PC-3 (cell line): ENCODE data around the gene DHRS2. TPM values are rescaled to one million over a fixed set of nuclear protein-coding genes. Genes with fewer than 3 reads are reported as not detected.

Experiments used
- ATAC-seq: fragments of 200-7000 bp; cut with Tn5 transposase; 2 replicates; pipeline ENCODE4 v1.9.1; 2020; ENCODE audit warnings: mild to moderate bottlenecking, moderate library complexity
- BruUV-seq: library from RNA; stranded (reverse); fragments of 400-500 nt; replicated peaks from 2 replicates; lab custom pipeline; 2021; lab: Mats Ljungman, UMichigan
- CTCF ChIA-PET: fragments of 300-600 bp; sonication (Branson Sonifier 250); formaldehyde crosslinking; loops from one replicate; lab custom pipeline; 2022; ENCODE audit warnings: antibody characterized with exemption; lab: Charles Lee
- POLR2A ChIA-PET: fragments of 300-600 bp; sonication (Branson Sonifier 250); formaldehyde crosslinking; loops from one replicate; lab custom pipeline; 2022; ENCODE audit warnings: antibody characterized with exemption; ENCODE audit not compliant: unreplicated experiment; lab: Charles Lee
- DNase-seq: peaks from one replicate; pipeline ENCODE4 v3.0.0-alpha.2; 2015
- H2AFZ ChIP-seq: fragments of 300-600 bp; sonication (generic); 2 replicates; pipeline ENCODE4 v1.6.0; 2016; ENCODE audit warnings: antibody characterized with exemption, low read length
- H3F3A ChIP-seq: fragments of 300-600 bp; sonication (generic); one replicate; pipeline ENCODE4 v1.6.0; 2017; ENCODE audit warnings: antibody characterized with exemption, low read length, control low read depth, mild to moderate bottlenecking; ENCODE audit not compliant: unreplicated experiment
- H3K27ac ChIP-seq: fragments of 300-600 bp; sonication (generic); 2 replicates; pipeline ENCODE4 v1.5.1; 2016; ENCODE audit warnings: mild to moderate bottlenecking, low read length
- H3K27me3 ChIP-seq: fragments of 300-600 bp; sonication (generic); 2 replicates; pipeline ENCODE4 v1.6.1; 2016; ENCODE audit warnings: low read length, mixed read lengths
- H3K36me3 ChIP-seq: fragments of 300-600 bp; sonication (generic); 2 replicates; pipeline ENCODE4 v1.6.1; 2016; ENCODE audit warnings: low read depth, mixed run types, low read length, mixed read lengths
- H3K4me1 ChIP-seq: fragments of 300-600 bp; sonication (generic); 2 replicates; pipeline ENCODE4 v1.5.1; 2016; ENCODE audit warnings: low read length; ENCODE audit not compliant: insufficient read depth
- H3K4me2 ChIP-seq: fragments of 300-600 bp; sonication (generic); 2 replicates; pipeline ENCODE4 v1.6.0; 2016; ENCODE audit warnings: low read length
- H3K4me3 ChIP-seq: fragments of 300-600 bp; sonication (generic); 2 replicates; pipeline ENCODE4 v1.5.1; 2016; ENCODE audit warnings: mild to moderate bottlenecking, low read length, mixed read lengths
- H3K79me2 ChIP-seq: fragments of 300-600 bp; sonication (generic); 2 replicates; pipeline ENCODE4 v1.6.1; 2017; ENCODE audit warnings: low read length, mixed read lengths
- H3K9ac ChIP-seq: fragments of 300-600 bp; sonication (generic); 2 replicates; pipeline ENCODE4 v1.6.0; 2016; ENCODE audit warnings: mild to moderate bottlenecking, low read length
- H3K9me2 ChIP-seq: fragments of 300-600 bp; sonication (generic); replicated peaks from 2 replicates; pipeline ENCODE4 v1.6.1; 2016; ENCODE audit warnings: mixed run types, low read length, mixed read lengths
- H3K9me3 ChIP-seq: fragments of 300-600 bp; sonication (generic); 2 replicates; pipeline ENCODE4 v1.6.1; 2016; ENCODE audit warnings: low read length, mixed read lengths
- H4K20me1 ChIP-seq: fragments of 300-600 bp; sonication (generic); 2 replicates; pipeline ENCODE4 v1.6.1; 2016; ENCODE audit warnings: low read length, mixed read lengths
- EZH2 ChIP-seq: fragments of 300-600 bp; sonication (generic); IDR thresholded peaks from one replicate; pipeline ENCODE4 v1.6.1; 2017; ENCODE audit warnings: antibody characterized with exemption, mild to moderate bottlenecking, low read length; ENCODE audit not compliant: unreplicated experiment
- EZH2phosphoT487 ChIP-seq: fragments of 300-600 bp; sonication (generic); IDR thresholded peaks from 2 replicates; pipeline ENCODE4 v1.6.1; 2018; ENCODE audit warnings: mild to moderate bottlenecking, antibody characterized with exemption, low read length, borderline replicate concordance
- intact Hi-C: fragments of 100-400 bp; cut with micrococcal nuclease; formaldehyde crosslinking; loops from 2 replicates; pipeline ENCODE4 v1.9.0; 2023
- total RNA-seq: library from RNA; depleted of rRNA; stranded (reverse); fragments of >200 nt; gene quantifications from 2 replicates; pipeline ENCODE4 v1.2.3, GENCODE V29; 2014
- TF ChIP-seq, protein P1 (sequence below): fragments of 300-600 bp; sonication (generic); conservative IDR thresholded peaks from 2 replicates; pipeline ENCODE4 v1.5.1; 2017; ENCODE audit warnings: antibody characterized with exemption, low read depth, mild to moderate bottlenecking, low read length

DHRS2 gene
- total RNA-seq, 1 experiment from 2014 or later, result 40.9 TPM

DNA sequence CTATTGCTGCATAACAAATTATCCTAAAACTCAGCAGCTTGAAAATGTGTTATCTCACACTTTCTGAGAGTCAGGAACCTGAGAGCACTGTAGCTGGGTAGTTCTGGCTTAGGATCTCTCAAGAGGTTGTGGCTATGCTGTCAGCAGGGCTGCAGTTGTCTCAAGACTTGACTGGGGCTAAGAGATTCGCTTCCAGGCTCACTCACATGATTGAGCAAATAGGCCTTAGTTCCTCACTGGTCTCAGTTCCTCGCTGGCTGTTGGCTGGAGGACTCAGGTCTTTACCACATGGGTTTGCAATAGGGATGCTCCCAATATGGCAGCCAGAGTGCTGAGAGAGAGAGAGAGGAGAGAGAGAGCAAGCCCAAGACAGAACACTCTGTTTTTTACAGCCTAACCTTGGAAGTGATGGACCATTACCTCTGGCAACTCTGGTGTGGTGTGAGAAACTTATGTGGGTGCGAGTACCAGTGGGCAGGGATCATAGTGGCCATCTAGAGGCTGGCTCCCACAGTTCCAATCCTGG lies 15.9 kb upstream of the DHRS2 start:
- H3K4me1 ChIP-seq, result no peaks in the 10 kb centered on the region
- no peak for ATAC-seq
- intact Hi-C loops, result no loop called here
- H3K4me3 ChIP-seq, result no peak overlapping the region
- no peak overlapping the region for H3K27ac ChIP-seq
- H3K9me3 ChIP-seq, result peaks cover 6% of the 10 kb centered on the region
- BruUV-seq, result no TSS peak
- no peaks in the 10 kb centered on the region for H3K36me3 ChIP-seq
- H4K20me1 ChIP-seq, result no peaks in the 10 kb centered on the region
- TF ChIP-seq EZH2phosphoT487 (no peak), EZH2 (no peak)
- TF ChIP-seq, protein P1, sequence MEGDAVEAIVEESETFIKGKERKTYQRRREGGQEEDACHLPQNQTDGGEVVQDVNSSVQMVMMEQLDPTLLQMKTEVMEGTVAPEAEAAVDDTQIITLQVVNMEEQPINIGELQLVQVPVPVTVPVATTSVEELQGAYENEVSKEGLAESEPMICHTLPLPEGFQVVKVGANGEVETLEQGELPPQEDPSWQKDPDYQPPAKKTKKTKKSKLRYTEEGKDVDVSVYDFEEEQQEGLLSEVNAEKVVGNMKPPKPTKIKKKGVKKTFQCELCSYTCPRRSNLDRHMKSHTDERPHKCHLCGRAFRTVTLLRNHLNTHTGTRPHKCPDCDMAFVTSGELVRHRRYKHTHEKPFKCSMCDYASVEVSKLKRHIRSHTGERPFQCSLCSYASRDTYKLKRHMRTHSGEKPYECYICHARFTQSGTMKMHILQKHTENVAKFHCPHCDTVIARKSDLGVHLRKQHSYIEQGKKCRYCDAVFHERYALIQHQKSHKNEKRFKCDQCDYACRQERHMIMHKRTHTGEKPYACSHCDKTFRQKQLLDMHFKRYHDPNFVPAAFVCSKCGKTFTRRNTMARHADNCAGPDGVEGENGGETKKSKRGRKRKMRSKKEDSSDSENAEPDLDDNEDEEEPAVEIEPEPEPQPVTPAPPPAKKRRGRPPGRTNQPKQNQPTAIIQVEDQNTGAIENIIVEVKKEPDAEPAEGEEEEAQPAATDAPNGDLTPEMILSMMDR, result no peak
- H3K79me2 ChIP-seq, result no peaks in the 10 kb centered on the region
- no peaks in the 10 kb centered on the region for H3F3A ChIP-seq
- H2AFZ ChIP-seq, result no peak overlapping the region
- POLR2A ChIA-PET, result no interaction called here
- H3K9ac ChIP-seq, result no peak overlapping the region
- H3K4me2 ChIP-seq, result no peak overlapping the region
- no peaks in the 10 kb centered on the region for H3K9me2 ChIP-seq
- DNase-seq, result no peak
- CTCF ChIA-PET, result no interaction called here
- H3K27me3 ChIP-seq, result peaks cover 8% of the 10 kb centered on the region

DNA sequence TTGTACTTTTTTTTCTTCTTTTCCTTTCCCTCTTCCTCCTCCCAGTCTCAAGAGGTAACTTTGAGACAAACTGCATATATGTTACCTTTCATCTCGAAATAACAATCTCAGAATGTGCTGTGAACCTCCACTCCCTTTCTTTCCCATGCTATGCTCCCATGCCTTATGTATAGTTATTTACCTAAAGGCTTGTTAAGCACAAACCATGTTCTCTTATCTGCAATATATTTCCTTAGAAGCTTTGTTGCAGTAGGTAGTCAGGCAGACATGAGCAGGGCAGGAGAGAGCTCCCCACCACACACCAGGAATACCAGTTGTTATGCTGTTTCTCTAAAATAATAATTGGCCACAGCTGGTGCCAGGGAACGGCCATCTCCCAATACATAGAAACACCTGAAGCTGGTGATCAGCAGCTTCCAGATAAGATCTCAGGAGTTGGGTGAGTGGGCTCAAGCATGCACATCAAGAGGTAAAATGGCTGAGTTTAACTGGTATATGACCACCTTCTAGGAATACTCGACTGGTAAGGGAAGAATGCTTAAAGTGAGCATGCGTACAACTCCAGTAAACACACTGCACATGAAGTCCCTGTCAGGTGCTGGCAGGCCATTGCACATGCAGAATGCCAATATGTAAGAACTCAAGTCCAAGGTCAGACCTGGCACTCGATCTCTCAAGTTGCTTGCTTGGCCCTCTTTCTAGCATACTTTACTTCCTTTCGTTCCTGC lies 14.8 kb upstream of the DHRS2 start:
- no peaks in the 10 kb centered on the region for H4K20me1 ChIP-seq
- H3K36me3 ChIP-seq, result no peaks in the 10 kb centered on the region
- no peaks in the 10 kb centered on the region for H3F3A ChIP-seq
- H3K4me1 ChIP-seq, result no peaks in the 10 kb centered on the region
- TF ChIP-seq EZH2phosphoT487, result no peak
- no peak for TF ChIP-seq EZH2
- TF ChIP-seq, protein P1, result no peak
- peaks cover 15% of the 10 kb centered on the region for H3K9me3 ChIP-seq
- H3K4me2 ChIP-seq, result no peak overlapping the region
- intact Hi-C loops, result no loop called here
- no TSS peak for BruUV-seq
- no peak overlapping the region for H3K27ac ChIP-seq
- ChIA-PET CTCF (no interaction called here), POLR2A (no interaction called here)
- no peak overlapping the region for H2AFZ ChIP-seq
- DNase-seq, result no peak
- no peaks in the 10 kb centered on the region for H3K9me2 ChIP-seq
- peaks cover 2% of the 10 kb centered on the region; the same call in 1 of the 2 replicates for H3K27me3 ChIP-seq
- H3K9ac ChIP-seq, result no peak overlapping the region
- ATAC-seq, result no peak
- H3K4me3 ChIP-seq, result no peak overlapping the region
- no peaks in the 10 kb centered on the region for H3K79me2 ChIP-seq
